ENCODE measurements around the gene WDR41.
"Not testable (repeated sequence)": the region's sequence is repeated elsewhere in the genome, so short reads cannot be mapped to it uniquely, and the experiment has no call there.

The WDR41 gene

DNA sequence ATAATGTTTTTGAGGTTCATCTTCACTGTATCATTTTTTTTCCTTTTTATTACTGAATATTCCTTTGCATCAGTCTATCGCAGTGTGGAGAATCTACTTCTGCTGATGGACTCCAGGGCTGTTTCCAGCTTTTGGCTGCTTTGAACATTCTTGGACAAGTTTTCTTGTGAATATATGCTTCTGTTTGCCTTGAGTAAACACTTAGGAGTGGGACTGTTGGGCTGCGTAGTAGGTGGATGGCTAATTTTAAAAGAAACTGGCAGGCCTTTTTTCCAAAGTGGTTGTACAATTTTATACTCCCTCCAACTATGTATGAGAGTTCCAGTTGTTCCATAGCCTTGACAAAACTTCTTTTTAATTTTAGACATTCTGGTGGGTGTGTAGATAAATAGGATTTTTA, 102.4 kb downstream of the WDR41 start:
- no peak overlapping the region for H3K4me2 ChIP-seq (ENCODE audit: low read length)

DNA sequence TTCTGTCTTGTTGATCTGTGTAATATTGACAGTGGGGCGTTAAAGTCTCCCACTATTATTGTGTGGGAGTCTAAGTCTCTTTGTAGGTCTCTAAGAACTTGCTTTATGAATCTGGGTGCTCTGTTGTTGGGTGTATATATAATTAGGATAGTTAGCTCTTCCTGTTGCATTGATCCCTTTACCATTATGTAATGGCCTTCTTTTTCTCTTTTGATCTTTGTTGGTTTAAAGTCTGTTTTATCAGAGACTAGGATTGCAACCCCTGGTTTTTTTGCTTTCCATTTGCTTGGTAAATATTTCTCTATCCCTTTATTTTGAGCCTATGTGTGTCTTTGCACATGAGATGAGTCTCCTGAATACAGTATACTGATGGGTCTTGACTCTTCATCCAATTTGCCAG, 105.8 kb downstream of the WDR41 start:
- not testable (repeated sequence) for H3K79me2 ChIP-seq (ENCODE audit: low read length); H3K27me3 ChIP-seq (ENCODE audit: low read depth, low read length); H3K9me3 ChIP-seq (ENCODE audit: insufficient read depth, low read length); H3K9ac ChIP-seq (ENCODE audit: low read length); H4K20me1 ChIP-seq (ENCODE audit: insufficient read depth, low read length); H2AFZ ChIP-seq (ENCODE audit: low read depth, low read length); H3K4me2 ChIP-seq (ENCODE audit: low read length); H3K4me3 ChIP-seq (ENCODE audit: low read length); H3K36me3 ChIP-seq (replicated peaks; ENCODE audit: low read depth, low read length); H3K27ac ChIP-seq (ENCODE audit: low read length)
- peaks cover 12% of the 10 kb centered on the region for H3K4me1 ChIP-seq (ENCODE audit: low read length)

More for the DNA sequence above, 102.4 kb downstream of the WDR41 start:
- Histone ChIP-seq H2AFZ (ENCODE audit: low read depth, low read length) (no peak overlapping the region), H3K27me3 (ENCODE audit: low read depth, low read length) (no peaks in the 10 kb centered on the region), H3K9ac (ENCODE audit: low read length) (no peak overlapping the region), H3K79me2 (ENCODE audit: low read length) (no peaks in the 10 kb centered on the region), H3K36me3 (replicated peaks; ENCODE audit: low read depth, low read length) (no peaks in the 10 kb centered on the region), H4K20me1 (ENCODE audit: insufficient read depth, low read length) (no peaks in the 10 kb centered on the region), H3K9me3 (ENCODE audit: insufficient read depth, low read length) (no peaks in the 10 kb centered on the region), H3K4me1 (ENCODE audit: low read length) (0 out of 2 replicates have a peak, but pooled peaks cover 3% of the 10 kb centered on the region), H3K27ac (ENCODE audit: low read length) (no peak overlapping the region), H3K4me3 (ENCODE audit: low read length) (no peak overlapping the region)
- TF ChIP-seq, protein P1, sequence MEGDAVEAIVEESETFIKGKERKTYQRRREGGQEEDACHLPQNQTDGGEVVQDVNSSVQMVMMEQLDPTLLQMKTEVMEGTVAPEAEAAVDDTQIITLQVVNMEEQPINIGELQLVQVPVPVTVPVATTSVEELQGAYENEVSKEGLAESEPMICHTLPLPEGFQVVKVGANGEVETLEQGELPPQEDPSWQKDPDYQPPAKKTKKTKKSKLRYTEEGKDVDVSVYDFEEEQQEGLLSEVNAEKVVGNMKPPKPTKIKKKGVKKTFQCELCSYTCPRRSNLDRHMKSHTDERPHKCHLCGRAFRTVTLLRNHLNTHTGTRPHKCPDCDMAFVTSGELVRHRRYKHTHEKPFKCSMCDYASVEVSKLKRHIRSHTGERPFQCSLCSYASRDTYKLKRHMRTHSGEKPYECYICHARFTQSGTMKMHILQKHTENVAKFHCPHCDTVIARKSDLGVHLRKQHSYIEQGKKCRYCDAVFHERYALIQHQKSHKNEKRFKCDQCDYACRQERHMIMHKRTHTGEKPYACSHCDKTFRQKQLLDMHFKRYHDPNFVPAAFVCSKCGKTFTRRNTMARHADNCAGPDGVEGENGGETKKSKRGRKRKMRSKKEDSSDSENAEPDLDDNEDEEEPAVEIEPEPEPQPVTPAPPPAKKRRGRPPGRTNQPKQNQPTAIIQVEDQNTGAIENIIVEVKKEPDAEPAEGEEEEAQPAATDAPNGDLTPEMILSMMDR (IDR thresholded peaks at IDR 0.05; ENCODE audit: low read depth, low read length): no peak
- TF ChIP-seq EZH2phosphoT487 (IDR thresholded peaks at IDR 0.05; ENCODE audit: low read depth): no peak

DNA sequence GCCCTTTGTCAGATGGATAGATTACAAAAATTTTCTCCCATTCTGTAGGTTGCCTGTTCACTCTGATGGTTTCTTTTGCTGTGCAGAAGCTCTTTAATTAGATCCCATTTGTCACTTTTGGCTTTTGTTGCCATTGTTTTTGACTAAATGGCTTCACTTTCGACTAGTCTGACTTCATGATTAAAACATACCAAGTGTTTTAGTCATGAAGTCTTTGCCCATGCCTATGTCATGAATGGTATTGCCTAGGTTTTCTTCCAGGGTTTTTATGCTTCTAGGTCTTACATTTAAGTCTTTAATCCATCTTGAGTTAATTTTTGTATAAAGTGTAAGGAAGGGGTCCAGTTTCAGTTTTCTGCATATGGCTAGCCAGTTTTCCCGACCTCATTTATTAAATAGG, 108.8 kb downstream of the WDR41 start:
- not testable (repeated sequence) for H3K79me2 ChIP-seq (ENCODE audit: low read length); H3K27ac ChIP-seq (ENCODE audit: low read length)

More for the DNA sequence above, 108.8 kb downstream of the WDR41 start:
- H3K27me3 ChIP-seq (ENCODE audit: low read depth, low read length); H3K9ac ChIP-seq (ENCODE audit: low read length); H3K4me3 ChIP-seq (ENCODE audit: low read length); H4K20me1 ChIP-seq (ENCODE audit: insufficient read depth, low read length); H2AFZ ChIP-seq (ENCODE audit: low read depth, low read length); H3K9me3 ChIP-seq (ENCODE audit: insufficient read depth, low read length); H3K36me3 ChIP-seq (replicated peaks; ENCODE audit: low read depth, low read length); H3K4me2 ChIP-seq (ENCODE audit: low read length): not testable (repeated sequence)
- H3K4me1 ChIP-seq (ENCODE audit: low read length): peaks cover 39% of the 10 kb centered on the region

All from OCI-LY3 (cell line).